SKM-1 (cell line): ENCODE results near the gene MALT1.
"Not testable (repeated sequence)": the region's sequence is repeated elsewhere in the genome, so short reads cannot be mapped to it uniquely, and the experiment has no call there.

Experiments
- DNase-seq: peaks from one replicate; lab custom pipeline; 2025; ENCODE audit not compliant: unreplicated experiment; lab: John Stamatoyannopoulos, UW

The MALT1 gene, protein sequence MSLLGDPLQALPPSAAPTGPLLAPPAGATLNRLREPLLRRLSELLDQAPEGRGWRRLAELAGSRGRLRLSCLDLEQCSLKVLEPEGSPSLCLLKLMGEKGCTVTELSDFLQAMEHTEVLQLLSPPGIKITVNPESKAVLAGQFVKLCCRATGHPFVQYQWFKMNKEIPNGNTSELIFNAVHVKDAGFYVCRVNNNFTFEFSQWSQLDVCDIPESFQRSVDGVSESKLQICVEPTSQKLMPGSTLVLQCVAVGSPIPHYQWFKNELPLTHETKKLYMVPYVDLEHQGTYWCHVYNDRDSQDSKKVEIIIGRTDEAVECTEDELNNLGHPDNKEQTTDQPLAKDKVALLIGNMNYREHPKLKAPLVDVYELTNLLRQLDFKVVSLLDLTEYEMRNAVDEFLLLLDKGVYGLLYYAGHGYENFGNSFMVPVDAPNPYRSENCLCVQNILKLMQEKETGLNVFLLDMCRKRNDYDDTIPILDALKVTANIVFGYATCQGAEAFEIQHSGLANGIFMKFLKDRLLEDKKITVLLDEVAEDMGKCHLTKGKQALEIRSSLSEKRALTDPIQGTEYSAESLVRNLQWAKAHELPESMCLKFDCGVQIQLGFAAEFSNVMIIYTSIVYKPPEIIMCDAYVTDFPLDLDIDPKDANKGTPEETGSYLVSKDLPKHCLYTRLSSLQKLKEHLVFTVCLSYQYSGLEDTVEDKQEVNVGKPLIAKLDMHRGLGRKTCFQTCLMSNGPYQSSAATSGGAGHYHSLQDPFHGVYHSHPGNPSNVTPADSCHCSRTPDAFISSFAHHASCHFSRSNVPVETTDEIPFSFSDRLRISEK

GRCh38 chr18:58671111-58671631 is at the start of gene MALT1:
MALT1 (plus strand) TSS chr18:58671465; CDS start chr18:58671644, 179 bp downstream.
- peak; percentile 95 for DNase-seq

DNA sequence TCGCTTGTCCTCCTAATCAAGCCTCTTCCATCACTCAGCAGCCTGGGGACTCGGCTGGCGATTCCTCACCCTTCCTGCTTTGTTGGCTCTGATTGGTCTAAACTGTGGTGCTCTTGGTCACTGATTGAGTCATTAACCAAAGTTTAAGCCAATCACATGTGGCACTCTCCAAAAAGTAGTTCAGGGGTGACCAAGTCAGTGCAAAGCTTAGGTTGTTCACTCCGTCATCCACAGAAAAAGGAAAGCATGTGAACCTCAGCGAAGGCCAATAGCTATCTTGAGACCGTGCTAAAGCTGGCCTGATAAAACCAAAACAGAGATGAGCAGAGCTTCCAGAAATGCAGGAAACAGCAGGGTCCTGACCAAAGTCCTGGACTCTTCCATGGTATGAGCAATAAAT is 47.3 kb upstream of the MALT1 start:
- DNase-seq = no peak

DNA sequence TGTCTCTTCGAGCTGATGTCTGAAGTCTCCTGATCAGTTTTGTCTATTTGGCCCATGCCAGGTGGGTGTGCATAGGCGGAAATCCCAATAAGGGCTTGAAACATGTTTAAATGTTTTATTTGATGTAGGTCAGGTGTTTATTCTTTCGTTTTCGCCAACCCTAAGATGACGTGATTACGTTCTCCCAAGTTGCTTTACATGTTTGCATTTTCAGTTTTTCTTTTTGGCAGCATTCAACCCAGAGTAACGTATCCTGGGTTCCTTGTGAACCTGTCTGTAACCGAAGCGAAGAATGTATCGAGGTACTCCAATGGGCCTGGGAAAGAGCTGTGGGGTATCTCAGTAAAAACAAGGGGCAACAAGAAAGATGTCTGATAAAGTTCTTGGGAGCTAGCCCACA is 45.4 kb upstream of the MALT1 start:
- no peak for DNase-seq

GRCh38 chr18:58630071-58630470 is 41.2 kb upstream of the MALT1 start:
- DNase-seq = no peak

DNA sequence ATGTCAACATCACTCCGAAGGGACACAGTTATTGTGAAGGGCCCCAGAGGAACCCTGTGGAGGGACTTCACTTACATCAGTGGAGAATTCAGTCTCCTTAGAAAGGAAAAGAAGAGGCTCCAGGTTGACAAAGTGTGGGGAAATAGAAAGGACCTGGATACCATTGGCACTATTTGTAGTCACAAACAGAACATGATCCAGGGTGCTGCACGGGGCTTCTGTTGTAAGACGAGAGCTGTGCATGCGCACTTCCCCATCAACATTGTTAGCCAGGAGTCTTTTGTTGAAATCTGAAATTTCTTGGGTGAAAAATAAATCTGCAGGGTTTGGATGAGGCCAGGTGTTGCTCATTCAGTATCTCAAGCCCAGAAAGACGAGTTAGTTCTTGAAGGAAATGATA is 40.0 kb upstream of the MALT1 start:
- DNase-seq = no peak

DNA sequence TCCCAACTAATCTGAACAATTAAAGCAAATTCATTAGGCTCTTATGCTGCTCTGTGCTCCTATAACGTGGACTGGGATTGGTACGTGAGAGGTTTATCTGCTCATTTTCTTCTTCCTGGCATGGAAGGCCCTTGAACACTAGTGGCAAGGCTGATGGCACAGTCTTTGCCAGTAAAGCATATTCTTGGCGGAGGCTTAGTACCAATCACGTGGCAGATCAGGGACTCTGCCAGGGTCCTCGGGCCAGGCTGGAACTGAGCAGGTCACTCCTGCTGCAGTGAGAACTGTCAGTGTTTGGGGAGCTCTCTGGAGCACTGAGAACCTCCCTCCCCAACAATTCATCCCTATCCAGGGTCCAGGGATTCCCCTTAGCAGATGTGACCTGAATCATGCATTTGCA is 38.7 kb upstream of the MALT1 start:
- DNase-seq = no peak

DNA sequence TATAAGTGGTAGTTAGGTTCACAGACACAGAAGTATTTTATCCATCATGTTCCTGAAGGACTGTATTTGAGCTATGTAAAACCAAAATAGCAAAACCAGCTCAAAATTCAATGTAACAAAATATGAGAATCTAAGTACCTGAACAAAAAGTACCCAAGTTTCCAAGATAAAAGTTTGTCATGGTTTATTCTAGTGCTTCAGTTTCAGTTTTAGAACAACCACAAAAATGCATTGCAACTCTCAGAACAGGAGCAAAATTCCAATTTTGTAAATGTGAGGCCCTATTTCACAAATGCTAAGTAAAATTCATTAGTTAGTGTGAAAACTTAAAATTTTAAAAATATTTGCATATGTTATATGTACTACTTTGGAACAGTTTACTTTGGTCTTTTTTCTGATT is 37.4 kb upstream of the MALT1 start:
- DNase-seq = no peak

DNA sequence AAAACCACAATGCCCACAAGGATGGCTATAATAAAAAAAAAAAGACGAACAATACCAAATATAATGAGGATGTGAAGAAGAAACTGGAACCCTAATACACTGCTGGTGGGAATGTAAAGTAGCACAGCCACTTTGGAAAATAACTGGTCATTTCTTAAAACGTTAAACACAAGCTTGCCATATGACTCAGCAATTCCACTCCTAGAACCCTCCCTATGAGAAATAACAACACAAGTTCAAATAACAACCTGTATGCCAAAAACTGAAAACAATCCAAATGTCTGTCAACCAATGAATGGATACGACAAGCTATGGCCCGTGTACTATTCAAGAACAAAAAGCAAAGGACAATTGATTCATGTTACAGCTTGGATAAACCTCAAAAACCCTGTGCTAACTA is 35.4 kb upstream of the MALT1 start:
- no peak for DNase-seq

- no peak for DNase-seq
Measured at GRCh38 chr18:58637197-58637596, 34.1 kb upstream of the MALT1 start.

DNA sequence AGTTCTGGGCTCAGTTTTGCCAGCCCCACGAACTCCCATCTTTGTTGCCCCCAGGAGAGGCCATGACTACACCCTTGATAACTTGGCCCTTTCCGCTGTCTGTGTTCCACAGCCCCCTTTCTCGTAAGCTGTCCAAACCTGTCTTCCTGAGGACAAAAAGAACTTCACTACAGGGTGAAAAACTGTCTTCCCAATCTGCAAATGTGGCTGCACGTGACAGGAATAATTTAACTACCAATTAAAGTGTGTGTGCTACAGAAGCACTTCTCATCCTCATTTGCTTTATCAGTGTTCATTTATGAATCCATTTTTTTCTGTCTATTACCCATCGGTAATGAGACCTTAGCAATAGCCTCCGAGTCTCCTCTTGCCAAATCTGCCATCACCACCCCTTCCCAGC is 33.3 kb upstream of the MALT1 start:
- no peak for DNase-seq

DNA sequence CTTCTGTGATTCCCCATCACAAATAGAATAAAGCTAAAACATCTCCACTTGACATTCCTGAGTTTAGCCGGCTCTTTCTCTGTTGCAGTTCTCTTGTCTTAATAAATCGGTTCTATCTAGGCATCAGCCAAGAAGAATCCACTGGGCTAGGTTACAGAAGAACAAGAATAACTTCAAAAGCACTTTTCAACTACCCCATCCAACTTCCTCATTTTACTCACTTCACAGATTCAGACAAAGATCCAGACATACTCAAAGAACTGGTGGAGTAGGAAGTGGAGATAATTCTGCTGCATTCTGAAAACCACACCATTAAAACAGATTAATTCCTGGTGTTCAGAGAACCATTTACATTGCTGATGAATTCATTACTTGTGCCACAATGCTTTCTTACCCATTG is 32.8 kb upstream of the MALT1 start:
- DNase-seq = peak; percentile 82

GRCh38 chr18:58639237-58639636 is 32.0 kb upstream of the MALT1 start:
- DNase-seq = no peak

DNA sequence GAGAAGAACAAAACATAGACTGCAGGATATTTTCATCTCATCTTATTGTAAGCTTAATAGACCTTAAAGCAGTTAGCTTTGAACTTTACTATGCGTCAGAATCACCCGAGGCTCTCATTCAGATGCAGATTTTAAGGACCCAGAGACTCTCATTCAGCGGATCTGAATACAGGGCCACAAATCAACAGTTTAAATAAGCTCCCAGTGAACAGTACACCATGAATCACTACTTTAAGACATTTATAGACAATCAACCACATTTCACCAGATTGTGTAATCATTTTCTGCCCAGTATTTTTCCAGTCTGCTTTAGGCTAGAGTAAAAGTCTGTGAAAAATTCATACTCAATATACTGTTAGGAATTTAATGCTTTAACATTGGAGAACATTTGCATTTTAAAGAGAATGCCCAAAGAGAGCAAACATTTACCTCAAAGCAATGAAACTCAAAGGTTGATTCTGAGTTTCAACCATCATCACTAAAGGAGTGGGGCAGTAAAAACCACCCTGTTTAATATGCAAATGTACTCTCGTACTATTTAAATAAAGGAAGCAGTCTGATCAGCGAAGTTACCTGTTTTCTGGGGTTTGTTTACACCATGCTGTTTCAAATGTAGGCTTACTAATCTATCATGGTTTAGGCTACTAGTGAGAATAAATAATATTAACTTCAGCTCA is 31.4 kb upstream of the MALT1 start:
- no peak for DNase-seq

DNA sequence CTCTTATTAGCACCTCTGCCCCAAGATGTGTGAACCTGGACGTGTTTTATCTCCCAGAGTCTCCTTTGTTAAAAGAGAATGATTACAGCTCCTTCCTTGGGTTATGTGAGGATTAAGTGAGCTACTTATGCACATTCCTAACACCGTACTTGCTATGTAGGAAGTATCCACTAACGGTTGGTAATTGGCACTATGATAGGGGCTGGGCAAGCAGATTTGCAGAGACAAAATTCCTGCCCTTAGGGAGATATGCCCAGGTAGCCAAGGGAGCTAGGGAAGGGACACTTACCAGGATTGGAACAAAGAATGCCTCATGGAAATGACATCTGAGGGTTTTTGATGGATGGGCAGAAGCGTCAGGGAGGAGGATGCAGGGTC is 30.8 kb upstream of the MALT1 start:
- DNase-seq = no peak

GRCh38 chr18:58640891-58641610 is 30.2 kb upstream of the MALT1 start:
- no peak for DNase-seq

GRCh38 chr18:58643557-58643956 is 27.7 kb upstream of the MALT1 start:
- not testable (repeated sequence) for DNase-seq

GRCh38 chr18:58645398-58645797 is 25.9 kb upstream of the MALT1 start:
- no peak for DNase-seq

DNA sequence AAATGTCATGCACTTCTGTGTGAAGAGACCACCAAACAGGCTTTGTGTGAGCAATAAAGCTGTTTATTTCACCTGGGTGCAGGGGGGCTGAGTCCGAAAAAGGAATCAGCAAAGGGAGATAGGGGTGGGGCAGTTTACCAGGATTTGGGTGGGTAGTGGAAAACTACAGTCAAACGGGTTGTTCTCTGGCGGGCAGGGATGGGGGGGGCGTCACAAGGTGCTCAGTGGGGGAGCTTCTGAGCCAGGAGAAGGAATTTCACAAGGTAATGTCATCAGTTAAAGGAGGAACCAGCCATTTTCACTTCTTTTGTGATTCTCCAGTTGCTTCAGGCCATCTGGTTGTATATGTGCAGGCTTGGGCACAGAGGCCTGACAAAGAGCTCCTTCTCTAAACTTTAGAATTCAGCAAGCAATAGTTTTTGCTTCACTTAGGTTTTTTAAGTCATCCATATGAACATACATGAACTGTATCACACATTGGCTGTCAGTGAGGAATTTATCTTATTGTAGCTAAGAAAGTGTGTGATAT is 24.9 kb upstream of the MALT1 start:
- DNase-seq = no peak

DNA sequence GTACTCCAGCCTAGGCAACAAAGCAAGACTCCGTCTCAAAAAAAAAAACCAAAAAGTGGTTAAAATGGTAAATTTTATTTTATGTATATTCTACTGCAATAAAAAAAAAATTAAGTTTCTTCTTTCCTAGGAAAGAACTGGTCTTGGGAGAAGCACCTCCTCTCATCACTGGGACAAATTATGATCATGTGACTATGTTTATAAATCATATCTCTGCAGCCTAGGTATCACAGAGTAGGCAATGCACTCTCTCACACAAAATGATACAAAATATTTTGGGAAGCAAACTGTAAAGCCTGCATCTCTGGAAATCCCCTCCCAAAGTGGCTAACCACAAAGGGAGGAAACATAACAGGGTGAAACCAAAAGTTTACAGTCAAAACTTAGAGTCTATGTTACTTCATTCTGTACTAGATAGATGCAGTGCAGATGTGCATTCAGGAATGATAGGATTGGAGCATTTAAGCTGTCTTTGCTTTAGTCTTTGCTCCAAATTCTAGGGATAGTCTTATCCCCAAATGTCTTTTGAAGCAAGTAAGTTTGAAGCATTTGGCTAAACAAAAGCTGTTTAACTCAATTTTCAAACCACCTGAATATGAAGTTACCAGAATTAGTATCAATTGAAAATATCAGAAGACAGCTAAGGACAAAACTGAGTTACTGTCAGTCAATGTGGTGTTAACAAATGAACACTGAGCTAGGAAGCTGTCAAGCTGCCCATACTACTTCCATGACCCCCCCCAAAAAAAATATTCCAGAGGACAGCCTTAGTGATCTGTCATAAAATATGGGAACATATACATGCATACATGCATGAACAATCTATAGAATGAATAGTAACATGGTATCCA is 21.1 kb upstream of the MALT1 start:
- no peak for DNase-seq

- not testable (repeated sequence) for DNase-seq
Measured at GRCh38 chr18:58650830-58651229, 20.4 kb upstream of the MALT1 start.
